PC-9 (cell line): ENCODE results near the gene COL6A1. TPM values are rescaled to one million over a fixed set of nuclear protein-coding genes. Genes with fewer than 3 reads are reported as not detected.
"Not testable (repeated sequence)": the region's sequence is repeated elsewhere in the genome, so short reads cannot be mapped to it uniquely, and the experiment has no call there.

ENCODE experiments used
- BruUV-seq: library from RNA; stranded (reverse); fragments of 400-500 nt; replicated peaks from 2 replicates; lab custom pipeline; 2021; lab: Mats Ljungman, UMichigan
- CTCF ChIA-PET: fragments of 300-600 bp; sonication (Branson Sonifier 250); formaldehyde crosslinking; loops from one replicate; lab custom pipeline; 2022; ENCODE audit warnings: antibody characterized with exemption; lab: Charles Lee
- POLR2A ChIA-PET: fragments of 300-600 bp; sonication (Branson Sonifier 250); formaldehyde crosslinking; loops from one replicate; lab custom pipeline; 2022; ENCODE audit warnings: antibody characterized with exemption; ENCODE audit not compliant: unreplicated experiment; lab: Charles Lee
- DNase-seq, 2 experiments: peaks; one replicate each; pipeline versions ENCODE4 v3.0.0 to v3.0.0-alpha.2; 2015 to 2022; ENCODE audit warnings: mixed read lengths in 1 of 2
- H2AFZ ChIP-seq: fragments of 200-600 bp; sonication (generic); 2 replicates; pipeline ENCODE4 v1.8.1; 2017; ENCODE audit warnings: antibody characterized with exemption
- H3F3A ChIP-seq: fragments of 200-600 bp; sonication (generic); 2 replicates; pipeline ENCODE4 v1.8.1; 2017; ENCODE audit warnings: antibody characterized with exemption, mild to moderate bottlenecking, low read depth; ENCODE audit not compliant: insufficient read depth
- H3K27ac ChIP-seq: fragments of 200-600 bp; sonication (generic); 2 replicates; pipeline ENCODE4 v1.6.1; 2016; ENCODE audit warnings: mixed run types
- H3K27me3 ChIP-seq: fragments of 200-600 bp; sonication (generic); 2 replicates; pipeline ENCODE4 v1.6.1; 2016; ENCODE audit warnings: low read depth, mixed run types; ENCODE audit not compliant: insufficient read depth
- H3K36me3 ChIP-seq: fragments of 200-600 bp; sonication (generic); 2 replicates; pipeline ENCODE4 v1.6.1; 2016; ENCODE audit warnings: low read depth, mixed run types
- H3K4me1 ChIP-seq: fragments of 200-600 bp; sonication (generic); replicated peaks from 2 replicates; pipeline ENCODE4 v1.6.1; 2016; ENCODE audit warnings: mixed run types; ENCODE audit not compliant: insufficient read depth
- H3K4me2 ChIP-seq: fragments of 200-600 bp; sonication (generic); 2 replicates; pipeline ENCODE4 v1.6.1; 2017; ENCODE audit warnings: mixed run types
- H3K4me3 ChIP-seq: fragments of 200-600 bp; sonication (generic); 2 replicates; pipeline ENCODE4 v1.6.1; 2016; ENCODE audit warnings: mixed run types
- H3K79me2 ChIP-seq: fragments of 200-600 bp; sonication (generic); 2 replicates; pipeline ENCODE4 v1.6.1; 2017; ENCODE audit warnings: low read depth, mixed run types
- H3K9me2 ChIP-seq: fragments of 200-600 bp; sonication (generic); 2 replicates; pipeline ENCODE4 v1.8.1; 2017; ENCODE audit warnings: mild to moderate bottlenecking; ENCODE audit not compliant: insufficient read depth
- H3K9me3 ChIP-seq: fragments of 200-600 bp; sonication (generic); 2 replicates; pipeline ENCODE4 v1.8.1; 2016; ENCODE audit warnings: low read depth; ENCODE audit not compliant: insufficient read depth
- H4K20me1 ChIP-seq: fragments of 200-600 bp; sonication (generic); 2 replicates; pipeline ENCODE4 v1.8.1; 2017; ENCODE audit not compliant: insufficient read depth
- EZH2 ChIP-seq: fragments of 200-600 bp; sonication (generic); IDR thresholded peaks from 2 replicates; pipeline ENCODE4 v1.8.0; 2017; ENCODE audit warnings: antibody characterized with exemption, low read depth
- intact Hi-C: fragments of 100-400 bp; cut with micrococcal nuclease; formaldehyde crosslinking; loops from one replicate; pipeline ENCODE4 v1.10.0; 2022; ENCODE audit not compliant: unreplicated experiment
- total RNA-seq: library from RNA; stranded (reverse); gene quantifications from 2 replicates; pipeline ENCODE4 v1.2.3, GENCODE V29; 2021
- TF ChIP-seq, protein P1 (sequence below): fragments of 200-600 bp; sonication (generic); conservative IDR thresholded peaks from 2 replicates; pipeline ENCODE4 v1.6.1; 2017; ENCODE audit warnings: mixed run types, antibody characterized with exemption, mild to moderate bottlenecking, moderate library complexity

COL6A1 gene
- total RNA-seq, 1 experiment from 2014 or later: 43.1 TPM

DNA sequence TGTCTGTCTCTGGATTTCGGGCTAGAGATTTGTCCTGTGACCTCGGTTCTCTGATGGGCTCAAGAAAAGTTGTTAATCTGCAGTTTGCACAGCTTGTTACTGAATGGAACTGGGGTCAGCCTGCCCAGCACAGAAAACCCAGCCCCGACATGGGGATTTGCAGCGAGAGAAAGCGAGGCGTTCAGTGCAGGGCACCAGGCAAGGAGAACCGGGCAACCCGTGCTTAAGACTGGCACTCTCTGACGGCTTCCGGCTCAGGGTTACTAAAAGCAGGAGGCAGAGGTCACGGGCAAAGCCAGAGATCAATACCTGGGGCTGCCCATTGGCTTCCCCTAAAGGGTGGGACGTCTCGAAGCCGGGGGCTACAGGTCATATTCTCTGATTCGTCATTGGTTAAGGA is 29.9 kb upstream of the COL6A1 start:
- Histone ChIP-seq H3K4me2 (no peak overlapping the region), H3K36me3 (no peaks in the 10 kb centered on the region), H4K20me1 (no peaks in the 10 kb centered on the region), H3K9me3 (no peaks in the 10 kb centered on the region), H3F3A (no peaks in the 10 kb centered on the region), H2AFZ (no peak overlapping the region), H3K27ac (no peak overlapping the region), H3K4me3 (no peak overlapping the region), H3K27me3 (peaks cover 34% of the 10 kb centered on the region), H3K4me1 (peaks cover 10% of the 10 kb centered on the region; the same call in 1 of the 2 replicates), H3K79me2 (no peaks in the 10 kb centered on the region), H3K9me2 (no peaks in the 10 kb centered on the region)
- DNase-seq: no peak
- CTCF ChIA-PET: no interaction called here
- no TSS peak for BruUV-seq
- no peak for TF ChIP-seq EZH2
- TF ChIP-seq, protein P1, sequence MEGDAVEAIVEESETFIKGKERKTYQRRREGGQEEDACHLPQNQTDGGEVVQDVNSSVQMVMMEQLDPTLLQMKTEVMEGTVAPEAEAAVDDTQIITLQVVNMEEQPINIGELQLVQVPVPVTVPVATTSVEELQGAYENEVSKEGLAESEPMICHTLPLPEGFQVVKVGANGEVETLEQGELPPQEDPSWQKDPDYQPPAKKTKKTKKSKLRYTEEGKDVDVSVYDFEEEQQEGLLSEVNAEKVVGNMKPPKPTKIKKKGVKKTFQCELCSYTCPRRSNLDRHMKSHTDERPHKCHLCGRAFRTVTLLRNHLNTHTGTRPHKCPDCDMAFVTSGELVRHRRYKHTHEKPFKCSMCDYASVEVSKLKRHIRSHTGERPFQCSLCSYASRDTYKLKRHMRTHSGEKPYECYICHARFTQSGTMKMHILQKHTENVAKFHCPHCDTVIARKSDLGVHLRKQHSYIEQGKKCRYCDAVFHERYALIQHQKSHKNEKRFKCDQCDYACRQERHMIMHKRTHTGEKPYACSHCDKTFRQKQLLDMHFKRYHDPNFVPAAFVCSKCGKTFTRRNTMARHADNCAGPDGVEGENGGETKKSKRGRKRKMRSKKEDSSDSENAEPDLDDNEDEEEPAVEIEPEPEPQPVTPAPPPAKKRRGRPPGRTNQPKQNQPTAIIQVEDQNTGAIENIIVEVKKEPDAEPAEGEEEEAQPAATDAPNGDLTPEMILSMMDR: no peak
- intact Hi-C loops: no loop called here
- POLR2A ChIA-PET: no interaction called here

GRCh38 chr21:45952527-45952926 is 29.0 kb upstream of the COL6A1 start:
- DNase-seq, H3K79me2 ChIP-seq, H3F3A ChIP-seq, H3K9me3 ChIP-seq, H3K9me2 ChIP-seq, CTCF ChIA-PET, H3K4me2 ChIP-seq, H3K4me3 ChIP-seq, H3K27ac ChIP-seq, POLR2A ChIA-PET, BruUV-seq, H4K20me1 ChIP-seq, intact Hi-C loops, H3K36me3 ChIP-seq, H2AFZ ChIP-seq: not testable (repeated sequence)
- peaks cover 10% of the 10 kb centered on the region; the same call in 1 of the 2 replicates for H3K4me1 ChIP-seq
- peaks cover 26% of the 10 kb centered on the region for H3K27me3 ChIP-seq

- intact Hi-C loops: no loop called here
- Histone ChIP-seq H3F3A (no peaks in the 10 kb centered on the region), H3K27me3 (peaks cover 21% of the 10 kb centered on the region), H2AFZ (no peak overlapping the region), H3K4me3 (no peak overlapping the region), H3K9me3 (no peaks in the 10 kb centered on the region), H3K36me3 (no peaks in the 10 kb centered on the region), H3K4me1 (peaks cover 10% of the 10 kb centered on the region; the same call in 1 of the 2 replicates), H3K79me2 (no peaks in the 10 kb centered on the region), H3K4me2 (no peak overlapping the region), H3K27ac (no peak overlapping the region), H4K20me1 (no peaks in the 10 kb centered on the region), H3K9me2 (no peaks in the 10 kb centered on the region)
- ChIA-PET CTCF (no interaction called here), POLR2A (no interaction called here)
- TF ChIP-seq EZH2: no peak
- TF ChIP-seq, protein P1: no peak
- no TSS peak for BruUV-seq
- DNase-seq: no peak
These were observed 28.6 kb upstream of the COL6A1 start for GRCh38 chr21:45952974-45953373.

DNA sequence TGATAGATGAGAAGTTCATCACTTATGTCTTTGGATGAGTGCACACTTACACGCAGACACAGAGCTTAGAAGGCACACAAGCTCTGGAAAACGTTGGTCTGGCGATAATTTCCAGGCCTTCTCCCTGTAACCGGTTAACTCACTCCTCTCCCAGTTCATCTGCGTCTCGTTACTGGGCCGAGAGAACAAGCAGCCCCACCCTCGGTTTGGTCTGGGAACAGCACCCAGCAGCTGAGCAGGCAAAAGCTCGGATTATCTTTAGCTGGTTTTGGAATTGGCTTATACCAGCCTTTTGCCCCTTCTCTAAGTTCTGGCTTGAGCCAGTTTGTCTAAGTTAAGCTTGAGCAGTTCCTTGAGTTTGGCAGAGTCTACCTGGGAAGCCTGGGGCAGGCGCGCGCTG is 27.3 kb upstream of the COL6A1 start:
- H3K27ac ChIP-seq: no peak overlapping the region
- H2AFZ ChIP-seq: no peak overlapping the region
- ChIA-PET POLR2A (no interaction called here), CTCF (no interaction called here)
- no TSS peak for BruUV-seq
- intact Hi-C loops: no loop called here
- no peaks in the 10 kb centered on the region for H3K9me2 ChIP-seq
- no peak for TF ChIP-seq EZH2
- TF ChIP-seq, protein P1: no peak
- H3K79me2 ChIP-seq: no peaks in the 10 kb centered on the region
- H3F3A ChIP-seq: no peaks in the 10 kb centered on the region
- H3K9me3 ChIP-seq: no peaks in the 10 kb centered on the region
- peaks cover 10% of the 10 kb centered on the region; the same call in 1 of the 2 replicates for H3K4me1 ChIP-seq
- H4K20me1 ChIP-seq: no peaks in the 10 kb centered on the region
- H3K4me3 ChIP-seq: no peak overlapping the region
- H3K36me3 ChIP-seq: no peaks in the 10 kb centered on the region
- H3K4me2 ChIP-seq: no peak overlapping the region
- peaks cover 19% of the 10 kb centered on the region; the same call in 1 of the 2 replicates for H3K27me3 ChIP-seq
- no peak for DNase-seq
